ENCODE data around the gene ZAR1.
A peak's percentile ranks its signal among the peaks of the same experiment; 100 is the strongest.

Gene ZAR1

DNA sequence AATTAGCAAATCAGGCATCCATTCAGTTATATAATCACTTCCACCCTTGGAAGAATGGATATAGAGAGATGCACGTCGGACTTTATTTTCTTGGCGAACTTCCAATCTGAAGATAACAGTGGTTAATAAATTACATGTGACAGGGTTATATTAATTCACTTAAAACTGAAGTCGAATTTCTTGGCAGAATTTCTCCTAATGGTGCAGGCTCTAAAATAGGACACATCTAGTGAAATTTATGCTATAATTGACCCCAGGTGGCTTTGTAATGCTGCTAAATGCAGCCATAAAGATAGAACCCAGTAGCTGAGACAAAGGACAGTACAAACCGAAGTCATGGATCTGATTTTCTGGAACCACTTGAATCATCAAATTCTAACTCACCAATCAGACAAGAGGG, 27.7 kb upstream of the ZAR1 start:
- H3K27ac ChIP-seq: no peak overlapping the region
- TF ChIP-seq, protein P1, sequence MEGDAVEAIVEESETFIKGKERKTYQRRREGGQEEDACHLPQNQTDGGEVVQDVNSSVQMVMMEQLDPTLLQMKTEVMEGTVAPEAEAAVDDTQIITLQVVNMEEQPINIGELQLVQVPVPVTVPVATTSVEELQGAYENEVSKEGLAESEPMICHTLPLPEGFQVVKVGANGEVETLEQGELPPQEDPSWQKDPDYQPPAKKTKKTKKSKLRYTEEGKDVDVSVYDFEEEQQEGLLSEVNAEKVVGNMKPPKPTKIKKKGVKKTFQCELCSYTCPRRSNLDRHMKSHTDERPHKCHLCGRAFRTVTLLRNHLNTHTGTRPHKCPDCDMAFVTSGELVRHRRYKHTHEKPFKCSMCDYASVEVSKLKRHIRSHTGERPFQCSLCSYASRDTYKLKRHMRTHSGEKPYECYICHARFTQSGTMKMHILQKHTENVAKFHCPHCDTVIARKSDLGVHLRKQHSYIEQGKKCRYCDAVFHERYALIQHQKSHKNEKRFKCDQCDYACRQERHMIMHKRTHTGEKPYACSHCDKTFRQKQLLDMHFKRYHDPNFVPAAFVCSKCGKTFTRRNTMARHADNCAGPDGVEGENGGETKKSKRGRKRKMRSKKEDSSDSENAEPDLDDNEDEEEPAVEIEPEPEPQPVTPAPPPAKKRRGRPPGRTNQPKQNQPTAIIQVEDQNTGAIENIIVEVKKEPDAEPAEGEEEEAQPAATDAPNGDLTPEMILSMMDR (conservative IDR thresholded peaks at IDR 0.05): no peak

DNA sequence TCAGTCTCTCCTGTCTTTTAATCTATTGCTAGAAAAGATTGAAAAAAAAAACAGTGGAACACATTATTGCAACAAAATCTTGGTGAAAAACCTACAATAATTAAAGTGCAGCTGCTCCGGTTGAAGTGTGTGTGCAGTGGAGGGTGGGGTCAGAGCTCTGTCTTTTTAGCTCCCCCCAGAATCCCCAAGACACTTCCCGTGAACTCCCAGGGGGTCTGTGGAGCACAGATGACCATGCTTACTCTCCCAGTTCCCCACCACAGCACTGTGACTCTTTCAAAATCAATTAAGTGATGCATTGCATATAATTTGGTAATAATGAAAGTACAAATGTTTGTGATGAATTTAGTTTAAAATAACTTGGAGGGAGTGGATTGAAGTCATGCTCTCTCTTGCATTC, 22.6 kb upstream of the ZAR1 start:
- H3K27ac ChIP-seq: no peak overlapping the region
- TF ChIP-seq, protein P1 (conservative IDR thresholded peaks at IDR 0.05): no peak

- TF ChIP-seq, protein P1 (conservative IDR thresholded peaks at IDR 0.05): no peak
- no peak overlapping the region for H3K27ac ChIP-seq
Measured at GRCh38 chr4:48467891-48468290, 22.2 kb upstream of the ZAR1 start.

DNA sequence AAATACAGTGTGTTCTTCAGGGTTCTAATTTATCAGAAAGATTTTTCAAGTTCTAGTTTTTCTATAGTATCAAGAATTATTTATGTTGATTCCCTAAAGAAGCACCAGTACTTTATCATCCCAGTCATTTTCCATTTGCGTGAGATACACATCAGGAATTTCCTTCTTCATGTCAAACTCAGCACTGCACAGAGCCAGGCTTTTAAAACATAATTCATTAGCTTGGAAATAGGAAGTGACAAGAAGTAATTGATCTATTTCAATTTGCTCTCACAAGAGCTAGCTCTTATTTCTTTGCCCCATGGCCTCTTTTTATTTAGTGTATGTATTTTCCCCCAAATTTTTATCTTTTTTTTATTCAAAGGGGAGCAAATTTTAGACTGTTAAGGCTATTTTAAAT, 19.9 kb upstream of the ZAR1 start:
- TF ChIP-seq, protein P1 (conservative IDR thresholded peaks at IDR 0.05): no peak
- H3K27ac ChIP-seq: no peak overlapping the region

- TF ChIP-seq, protein P1 (conservative IDR thresholded peaks at IDR 0.05): no peak
- H3K27ac ChIP-seq: no peak overlapping the region
Measured at GRCh38 chr4:48470570-48470969, 19.5 kb upstream of the ZAR1 start.

DNA sequence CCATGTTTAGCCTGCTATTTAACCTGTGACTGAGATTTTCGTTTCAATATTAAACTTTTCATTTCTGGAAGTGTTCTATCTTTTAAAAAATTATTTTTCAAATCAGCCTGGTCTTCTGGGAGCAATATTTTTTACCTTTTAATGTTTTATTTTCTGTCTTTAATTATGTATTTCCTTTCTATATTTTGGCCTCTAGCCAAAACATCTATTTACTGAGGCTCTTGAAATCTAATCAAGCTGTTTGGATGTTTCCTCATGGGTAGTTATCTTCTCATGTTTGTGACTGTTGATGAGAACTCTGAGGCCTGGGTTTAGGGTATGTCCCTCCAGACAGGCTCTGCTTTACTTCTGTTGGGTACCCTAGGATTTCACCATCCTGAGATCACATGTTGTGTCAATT, 17.3 kb upstream of the ZAR1 start:
- TF ChIP-seq, protein P1 (conservative IDR thresholded peaks at IDR 0.05): no peak
- no peak overlapping the region for H3K27ac ChIP-seq

DNA sequence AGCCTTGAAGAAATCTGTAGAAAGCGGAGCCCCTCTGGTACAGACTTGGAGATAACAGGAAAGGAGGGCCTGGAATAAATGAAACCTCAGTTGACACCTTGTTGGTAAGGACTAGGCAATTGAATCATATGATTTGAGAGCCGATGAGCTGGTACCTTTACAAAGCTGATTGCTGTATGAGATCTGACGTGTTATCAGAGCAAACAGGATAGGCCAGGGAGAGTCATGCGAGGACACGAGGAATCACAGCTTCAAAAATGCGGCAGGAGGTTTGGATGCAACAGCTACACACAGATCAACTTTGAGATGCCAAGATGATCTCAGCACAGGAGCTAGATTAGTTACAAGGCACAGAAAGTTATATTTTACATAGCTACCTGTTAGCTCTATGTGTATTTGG, 14.3 kb upstream of the ZAR1 start:
- TF ChIP-seq, protein P1 (conservative IDR thresholded peaks at IDR 0.05): no peak
- peak overlapping the region; percentile 2; the same call in 1 of the 2 replicates for H3K27ac ChIP-seq

- TF ChIP-seq, protein P1 (conservative IDR thresholded peaks at IDR 0.05): no peak
- peak overlapping the region; percentile 67 for H3K27ac ChIP-seq
Measured at GRCh38 chr4:48478273-48478672, 11.8 kb upstream of the ZAR1 start.

Data from VCaP (cell line).